GM18868 (cell line): ENCODE results near the gene CC2D2B.
"Not testable (repeated sequence)": the region's sequence is repeated elsewhere in the genome, so short reads cannot be mapped to it uniquely, and the experiment has no call there.

Experiments used
- ATAC-seq: cut with Tn5 transposase; IDR thresholded peaks from one replicate; pipeline ENCODE4 v1.9.1; 2021; ENCODE audit warnings: mild to moderate bottlenecking, moderate library complexity; ENCODE audit not compliant: unreplicated experiment

Gene CC2D2B

GRCh38 chr10:95907456-95908253, at the start of gene CC2D2B:
Gene CC2D2B, plus strand, starts transcription at chr10:95907975. Its CDS starts 3,349 bp downstream, at chr10:95911324.
- peak; percentile 87 for ATAC-seq

- no peak for ATAC-seq
Observed at GRCh38 chr10:95860166-95860940, 47.4 kb upstream of the CC2D2B start.

- no peak for ATAC-seq
Observed at GRCh38 chr10:95861386-95861785, 46.4 kb upstream of the CC2D2B start.

- ATAC-seq: peak; percentile 92
Observed at GRCh38 chr10:95864906-95865813, 42.6 kb upstream of the CC2D2B start.

- no peak for ATAC-seq
Observed at GRCh38 chr10:95865814-95866466, 41.8 kb upstream of the CC2D2B start.

GRCh38 chr10:95866467-95866842, 41.3 kb upstream of the CC2D2B start:
- no peak for ATAC-seq

GRCh38 chr10:95867866-95868265, 39.9 kb upstream of the CC2D2B start:
- no peak for ATAC-seq

GRCh38 chr10:95872158-95872711, 35.5 kb upstream of the CC2D2B start:
- no peak for ATAC-seq

GRCh38 chr10:95873139-95873538, 34.6 kb upstream of the CC2D2B start:
- no peak for ATAC-seq

- ATAC-seq: no peak
Observed at GRCh38 chr10:95873651-95874050, 34.1 kb upstream of the CC2D2B start.

GRCh38 chr10:95874783-95875182, 33.0 kb upstream of the CC2D2B start:
- not testable (repeated sequence) for ATAC-seq

- no peak for ATAC-seq
Observed at GRCh38 chr10:95876756-95877155, 31.0 kb upstream of the CC2D2B start.

GRCh38 chr10:95877881-95878280, 29.9 kb upstream of the CC2D2B start:
- peak; percentile 57 for ATAC-seq

- no peak for ATAC-seq
Observed at GRCh38 chr10:95880704-95881103, 27.1 kb upstream of the CC2D2B start.

- ATAC-seq: no peak
Observed at GRCh38 chr10:95881316-95881715, 26.5 kb upstream of the CC2D2B start.

- ATAC-seq: no peak
Observed at GRCh38 chr10:95889830-95890229, 17.9 kb upstream of the CC2D2B start.

- no peak for ATAC-seq
Observed at GRCh38 chr10:95896071-95896850, 11.5 kb upstream of the CC2D2B start.

- not testable (repeated sequence) for ATAC-seq
Observed at GRCh38 chr10:95905897-95906580, 1.7 kb upstream of the CC2D2B start.
